Measurements from ENCODE around the gene POLR3K.

The POLR3K gene

DNA sequence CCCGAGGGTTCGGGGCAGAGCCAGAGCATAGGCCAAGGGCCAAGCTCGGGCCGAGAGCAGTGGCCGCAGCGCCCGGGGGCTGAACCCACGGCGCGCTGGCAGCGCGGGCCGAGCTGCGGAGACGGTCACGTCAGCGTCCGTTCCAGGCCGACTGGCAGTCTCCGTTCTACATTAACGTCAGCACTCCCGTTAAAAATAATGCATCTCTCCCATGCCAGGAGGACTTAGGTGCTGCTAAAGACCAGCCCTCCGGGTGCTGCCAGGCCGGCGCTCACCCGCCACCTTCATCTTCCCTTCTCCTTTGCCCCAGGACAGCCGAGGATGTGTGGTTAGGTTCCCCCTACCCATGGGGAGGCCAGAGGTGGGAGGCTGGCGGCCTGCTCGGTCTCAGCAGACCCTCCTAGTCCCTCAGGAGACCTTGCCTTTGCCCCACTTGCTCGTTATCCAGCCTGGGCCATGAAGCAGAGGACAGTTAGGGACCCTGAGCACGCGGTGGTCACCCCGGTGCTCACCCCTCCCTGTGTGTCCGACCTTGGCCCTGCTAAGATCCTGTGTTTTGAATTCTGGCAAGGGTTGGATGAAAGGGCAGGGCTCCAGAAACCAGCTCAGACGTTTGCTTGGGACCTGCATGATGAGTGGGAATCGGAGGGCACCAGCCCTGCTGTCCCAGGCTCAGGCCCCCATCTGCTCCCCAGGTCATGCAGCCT, 25.2 kb upstream of the POLR3K start:
- H3K9ac ChIP-seq (ENCODE audit: low read depth in 1 of 2, low read length in 2 of 2) = peak overlapping the region; percentile 72 to 93
- no peaks in the 10 kb centered on the region for H3K27me3 ChIP-seq (ENCODE audit: control insufficient read depth in 2 of 2, insufficient read depth in 2 of 2, low read length in 2 of 2)
- peaks cover 3 to 8% of the 10 kb centered on the region in 2 donors for H3K36me3 ChIP-seq (ENCODE audit: control insufficient read depth in 2 of 2, insufficient read depth in 2 of 2, low read length in 2 of 2)
- peak overlapping the region; percentile 74 to 84 for H3K4me3 ChIP-seq (ENCODE audit: low read length in 2 of 2)
- peaks cover 27 to 47% of the 10 kb centered on the region in 2 donors for H3K4me1 ChIP-seq (ENCODE audit: control insufficient read depth in 2 of 2, insufficient read depth in 2 of 2, low read length in 2 of 2)
- H3K9me3 ChIP-seq (ENCODE audit: control insufficient read depth in 2 of 2, low read length in 2 of 2) = no peaks in the 10 kb centered on the region
- H3K27ac ChIP-seq (ENCODE audit: low read depth in 2 of 2, low read length in 2 of 2) = peak overlapping the region; percentile 73 to 84

GRCh38 chr16:77807-78443, 24.5 kb upstream of the POLR3K start, which contains the start of gene MPG:
Gene MPG, plus strand, starts transcription at chr16:78225. Its CDS starts 85 bp downstream, at chr16:78310.
- H3K9ac ChIP-seq (ENCODE audit: low read depth in 1 of 2, low read length in 2 of 2) = peak within 1 kb of the TSS; percentile 72 to 93
- no peaks in the 10 kb centered on the region for H3K9me3 ChIP-seq (ENCODE audit: control insufficient read depth in 2 of 2, low read length in 2 of 2)
- peaks cover 3 to 8% of the 10 kb centered on the region in 2 donors for H3K36me3 ChIP-seq (ENCODE audit: control insufficient read depth in 2 of 2, insufficient read depth in 2 of 2, low read length in 2 of 2)
- peaks cover 28 to 53% of the 10 kb centered on the region in 2 donors for H3K4me1 ChIP-seq (ENCODE audit: control insufficient read depth in 2 of 2, insufficient read depth in 2 of 2, low read length in 2 of 2)
- H3K27ac ChIP-seq (ENCODE audit: low read depth in 2 of 2, low read length in 2 of 2) = peak within 1 kb of the TSS; percentile 73 to 84
- peak within 1 kb of the TSS; percentile 74 to 84 for H3K4me3 ChIP-seq (ENCODE audit: low read length in 2 of 2)
- H3K27me3 ChIP-seq (ENCODE audit: control insufficient read depth in 2 of 2, insufficient read depth in 2 of 2, low read length in 2 of 2) = peaks cover 0 to under 1% of the 10 kb centered on the region in 2 donors

DNA sequence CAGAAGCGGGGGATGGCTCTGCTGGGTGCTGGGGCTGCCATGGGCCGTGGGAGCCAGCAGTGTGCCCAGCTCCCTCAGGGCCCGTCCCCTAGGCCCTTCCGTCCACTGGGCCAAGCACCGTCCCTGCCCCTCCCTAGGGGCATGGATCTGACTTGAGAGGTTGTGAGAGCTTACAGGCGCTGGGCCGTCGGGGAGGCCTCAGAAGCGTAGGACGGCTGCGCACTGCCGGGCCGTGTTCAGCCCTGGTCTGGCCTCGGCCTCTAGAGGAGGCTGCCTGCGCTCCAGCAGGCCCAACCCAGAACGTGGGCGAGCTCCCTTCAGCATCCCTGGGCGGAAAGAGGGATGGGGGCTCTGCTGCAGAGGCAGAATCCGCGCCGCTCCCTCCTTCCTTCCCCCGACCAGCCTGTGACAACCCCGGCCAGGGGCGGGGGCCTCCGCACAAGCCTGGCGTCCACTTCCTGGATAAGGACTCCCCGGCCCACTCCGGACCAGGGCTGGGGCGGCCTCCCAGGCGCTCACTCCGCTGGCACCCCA, 23.9 kb upstream of the POLR3K start:
- Histone ChIP-seq H3K27me3 (ENCODE audit: control insufficient read depth in 2 of 2, insufficient read depth in 2 of 2, low read length in 2 of 2) (peaks cover 0 to 4% of the 10 kb centered on the region in 2 donors), H3K9ac (ENCODE audit: low read depth in 1 of 2, low read length in 2 of 2) (peak overlapping the region; percentile 72 to 93), H3K4me3 (ENCODE audit: low read length in 2 of 2) (peak overlapping the region; percentile 74 to 84), H3K9me3 (ENCODE audit: control insufficient read depth in 2 of 2, low read length in 2 of 2) (no peaks in the 10 kb centered on the region), H3K36me3 (ENCODE audit: control insufficient read depth in 2 of 2, insufficient read depth in 2 of 2, low read length in 2 of 2) (peaks cover 3 to 8% of the 10 kb centered on the region in 2 donors), H3K27ac (ENCODE audit: low read depth in 2 of 2, low read length in 2 of 2) (peak overlapping the region; percentile 73 to 84), H3K4me1 (ENCODE audit: control insufficient read depth in 2 of 2, insufficient read depth in 2 of 2, low read length in 2 of 2) (peaks cover 31 to 57% of the 10 kb centered on the region in 2 donors)

GRCh38 chr16:76535-77272, 23.3 kb upstream of the POLR3K start:
- H3K4me3 ChIP-seq (ENCODE audit: low read length in 2 of 2) = peak overlapping the region; percentile 74 to 84

DNA sequence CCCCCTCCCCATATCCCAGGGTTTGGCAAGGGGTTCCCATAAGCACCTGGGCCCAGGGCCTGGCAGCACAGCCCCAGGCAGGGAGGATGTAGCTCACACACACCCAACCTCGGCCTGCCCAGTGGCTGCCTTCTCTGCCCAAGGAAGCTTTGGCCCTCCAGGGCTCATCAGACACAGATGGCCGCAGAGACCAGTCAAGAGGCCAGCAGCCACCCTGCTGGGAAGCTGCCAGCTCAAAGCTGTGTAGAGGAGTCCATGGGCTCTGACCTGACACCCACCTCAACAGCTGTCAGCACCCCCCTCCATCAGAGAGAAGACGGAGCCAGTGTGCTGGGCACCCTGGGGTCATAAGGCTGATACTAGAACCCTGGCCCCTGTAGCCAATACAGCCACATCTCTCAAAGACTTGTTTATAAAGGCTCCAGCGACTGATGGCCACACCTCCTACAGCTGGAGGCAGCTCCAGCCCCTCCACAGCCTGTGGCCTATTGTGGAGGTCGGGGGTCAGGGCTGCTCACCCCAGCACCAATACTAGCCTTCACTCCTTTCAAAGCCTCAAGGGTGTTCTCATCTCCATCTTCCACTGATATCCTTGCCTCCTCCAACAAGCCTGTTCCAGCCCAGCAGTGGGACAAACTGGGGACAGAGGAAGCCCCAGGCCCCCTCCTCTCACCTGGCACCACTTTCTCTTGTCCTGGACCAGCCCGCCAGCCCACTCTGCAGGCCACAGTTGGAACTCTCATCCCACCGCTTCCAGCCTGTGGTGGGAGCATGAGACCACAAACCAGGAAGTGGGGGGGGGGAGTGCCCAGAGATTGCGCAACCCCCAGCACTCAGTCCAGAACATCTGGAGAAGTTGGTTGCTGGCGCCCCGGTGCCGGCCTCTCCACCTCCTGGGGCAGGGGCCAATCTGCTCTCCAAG, 22.4 kb upstream of the POLR3K start:
- Histone ChIP-seq H3K27me3 (ENCODE audit: control insufficient read depth in 2 of 2, insufficient read depth in 2 of 2, low read length in 2 of 2) (peaks cover 0 to 4% of the 10 kb centered on the region in 2 donors), H3K4me3 (ENCODE audit: low read length in 2 of 2) (peak overlapping the region in 1 of 2 donors; percentile 7), H3K9me3 (ENCODE audit: control insufficient read depth in 2 of 2, low read length in 2 of 2) (no peaks in the 10 kb centered on the region), H3K27ac (ENCODE audit: low read depth in 2 of 2, low read length in 2 of 2) (peak overlapping the region; percentile 73 to 84), H3K4me1 (ENCODE audit: control insufficient read depth in 2 of 2, insufficient read depth in 2 of 2, low read length in 2 of 2) (peaks cover 38 to 67% of the 10 kb centered on the region in 2 donors), H3K9ac (ENCODE audit: low read depth in 1 of 2, low read length in 2 of 2) (peak overlapping the region; percentile 32 to 93), H3K36me3 (ENCODE audit: control insufficient read depth in 2 of 2, insufficient read depth in 2 of 2, low read length in 2 of 2) (peaks cover 3 to 8% of the 10 kb centered on the region in 2 donors)

More at GRCh38 chr16:76535-77272, 23.3 kb upstream of the POLR3K start:
- Histone ChIP-seq H3K9ac (ENCODE audit: low read depth in 1 of 2, low read length in 2 of 2) (peak overlapping the region; percentile 47 to 93), H3K36me3 (ENCODE audit: control insufficient read depth in 2 of 2, insufficient read depth in 2 of 2, low read length in 2 of 2) (peaks cover 3 to 8% of the 10 kb centered on the region in 2 donors), H3K4me1 (ENCODE audit: control insufficient read depth in 2 of 2, insufficient read depth in 2 of 2, low read length in 2 of 2) (peaks cover 31 to 58% of the 10 kb centered on the region in 2 donors), H3K27me3 (ENCODE audit: control insufficient read depth in 2 of 2, insufficient read depth in 2 of 2, low read length in 2 of 2) (peaks cover 0 to 4% of the 10 kb centered on the region in 2 donors), H3K27ac (ENCODE audit: low read depth in 2 of 2, low read length in 2 of 2) (peak overlapping the region; percentile 73 to 84), H3K9me3 (ENCODE audit: control insufficient read depth in 2 of 2, low read length in 2 of 2) (no peaks in the 10 kb centered on the region)

GRCh38 chr16:74747-75334, 21.4 kb upstream of the POLR3K start:
- Histone ChIP-seq H3K4me3 (ENCODE audit: low read length in 2 of 2) (peak overlapping the region in 1 of 2 donors; percentile 7), H3K27me3 (ENCODE audit: control insufficient read depth in 2 of 2, insufficient read depth in 2 of 2, low read length in 2 of 2) (peaks cover 0 to 4% of the 10 kb centered on the region in 2 donors), H3K36me3 (ENCODE audit: control insufficient read depth in 2 of 2, insufficient read depth in 2 of 2, low read length in 2 of 2) (peaks cover under 1 to 4% of the 10 kb centered on the region in 2 donors), H3K9ac (ENCODE audit: low read depth in 1 of 2, low read length in 2 of 2) (no peak overlapping the region), H3K27ac (ENCODE audit: low read depth in 2 of 2, low read length in 2 of 2) (peak overlapping the region; percentile 73 to 84), H3K9me3 (ENCODE audit: control insufficient read depth in 2 of 2, low read length in 2 of 2) (no peaks in the 10 kb centered on the region), H3K4me1 (ENCODE audit: control insufficient read depth in 2 of 2, insufficient read depth in 2 of 2, low read length in 2 of 2) (peaks cover 39 to 69% of the 10 kb centered on the region in 2 donors)

DNA sequence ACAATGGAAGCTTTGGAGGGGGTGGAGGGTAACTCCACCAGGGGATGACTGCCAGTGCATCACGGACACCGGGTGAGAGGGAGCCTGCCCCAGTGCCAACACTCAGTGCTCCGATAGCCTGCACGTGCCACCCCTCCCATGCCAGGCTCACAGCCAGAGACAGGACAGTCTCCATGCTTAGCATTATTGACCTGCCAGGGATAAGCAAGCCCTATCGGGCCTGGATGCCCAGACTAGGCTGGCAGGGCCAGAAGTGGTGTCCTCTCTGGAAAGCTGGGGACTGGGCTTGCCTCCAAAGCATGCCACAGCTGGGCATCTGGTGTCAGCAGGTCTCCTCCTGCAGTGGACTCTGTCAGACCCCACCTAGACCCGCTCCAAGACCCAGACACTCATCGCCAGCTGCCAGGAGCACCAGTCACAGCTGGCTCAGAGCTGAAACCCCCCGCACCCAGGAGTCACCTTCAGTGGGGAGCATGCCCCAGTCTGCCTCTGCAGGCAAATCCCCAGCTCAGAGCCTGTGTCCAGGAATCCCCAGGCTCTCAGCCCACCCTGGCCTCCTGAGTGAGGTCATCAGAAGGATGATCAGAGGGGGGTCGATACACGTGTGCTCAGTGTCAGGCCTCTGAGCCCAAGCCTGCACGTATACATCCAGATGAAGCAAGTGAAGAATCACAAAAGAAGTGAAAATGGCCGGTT, 20.8 kb upstream of the POLR3K start:
- no peak overlapping the region for H3K4me3 ChIP-seq (ENCODE audit: low read length in 2 of 2)
- peaks cover 0 to 4% of the 10 kb centered on the region in 2 donors for H3K27me3 ChIP-seq (ENCODE audit: control insufficient read depth in 2 of 2, insufficient read depth in 2 of 2, low read length in 2 of 2)
- H3K4me1 ChIP-seq (ENCODE audit: control insufficient read depth in 2 of 2, insufficient read depth in 2 of 2, low read length in 2 of 2) = peaks cover 39 to 69% of the 10 kb centered on the region in 2 donors
- H3K9ac ChIP-seq (ENCODE audit: low read depth in 1 of 2, low read length in 2 of 2) = no peak overlapping the region
- peak overlapping the region; percentile 2 to 16 for H3K27ac ChIP-seq (ENCODE audit: low read depth in 2 of 2, low read length in 2 of 2)
- H3K36me3 ChIP-seq (ENCODE audit: control insufficient read depth in 2 of 2, insufficient read depth in 2 of 2, low read length in 2 of 2) = no peaks in the 10 kb centered on the region
- H3K9me3 ChIP-seq (ENCODE audit: control insufficient read depth in 2 of 2, low read length in 2 of 2) = no peaks in the 10 kb centered on the region

- peaks cover 31 to 62% of the 10 kb centered on the region in 2 donors for H3K4me1 ChIP-seq (ENCODE audit: control insufficient read depth in 2 of 2, insufficient read depth in 2 of 2, low read length in 2 of 2)
- H3K27me3 ChIP-seq (ENCODE audit: control insufficient read depth in 2 of 2, insufficient read depth in 2 of 2, low read length in 2 of 2) = peaks cover 0 to 4% of the 10 kb centered on the region in 2 donors
- no peaks in the 10 kb centered on the region for H3K9me3 ChIP-seq (ENCODE audit: control insufficient read depth in 2 of 2, low read length in 2 of 2)
- H3K36me3 ChIP-seq (ENCODE audit: control insufficient read depth in 2 of 2, insufficient read depth in 2 of 2, low read length in 2 of 2) = no peaks in the 10 kb centered on the region
- peak within 1 kb of the TSS; percentile 70 to 75 for H3K27ac ChIP-seq (ENCODE audit: low read depth in 2 of 2, low read length in 2 of 2)
- H3K4me3 ChIP-seq (ENCODE audit: low read length in 2 of 2) = peak within 1 kb of the TSS; percentile 69 to 78
- peak within 1 kb of the TSS; percentile 68 to 83 for H3K9ac ChIP-seq (ENCODE audit: low read depth in 1 of 2, low read length in 2 of 2)
Measured at GRCh38 chr16:72561-73548, 19.4 kb upstream of the POLR3K start, which contains the start of gene RHBDF1. Gene RHBDF1, minus strand, starts transcription at chr16:72631. Its CDS starts 7,616 bp downstream, at chr16:65015.
